BLaER1 (cell line): ENCODE results near the gene DLEU7.
A peak's percentile ranks its signal among the peaks of the same experiment; 100 is the strongest.

Source experiments
- H3K27ac ChIP-seq: shearing (Covaris generic); formaldehyde crosslinking; 2 replicates; pipeline ENCODE4 v1.8.1; 2022
- H3K27me3 ChIP-seq: shearing (Covaris generic); formaldehyde crosslinking; 2 replicates; pipeline ENCODE4 v1.8.1; 2022
- H3K36me3 ChIP-seq: shearing (Covaris generic); formaldehyde crosslinking; 2 replicates; pipeline ENCODE4 v1.8.1; 2022
- H3K4me1 ChIP-seq: shearing (Covaris generic); formaldehyde crosslinking; 2 replicates; pipeline ENCODE4 v1.8.1; 2022
- H3K4me2 ChIP-seq: shearing (Covaris generic); formaldehyde crosslinking; 2 replicates; pipeline ENCODE4 v1.8.1; 2022
- H3K4me3 ChIP-seq: shearing (Covaris generic); formaldehyde crosslinking; 2 replicates; pipeline ENCODE4 v1.8.1; 2022
- H3K9ac ChIP-seq: shearing (Covaris generic); formaldehyde crosslinking; 2 replicates; pipeline ENCODE4 v1.8.1; 2022
- H3K9me3 ChIP-seq: shearing (Covaris generic); formaldehyde crosslinking; 2 replicates; pipeline ENCODE4 v1.8.1; 2022
- H4K20me1 ChIP-seq: shearing (Covaris generic); formaldehyde crosslinking; 2 replicates; pipeline ENCODE4 v1.8.1; 2022
- Cebpa-rat ChIP-seq: shearing (Covaris generic); IDR thresholded peaks from 2 replicates; pipeline ENCODE4 v1.8.1; 2022

The DLEU7 gene

DNA sequence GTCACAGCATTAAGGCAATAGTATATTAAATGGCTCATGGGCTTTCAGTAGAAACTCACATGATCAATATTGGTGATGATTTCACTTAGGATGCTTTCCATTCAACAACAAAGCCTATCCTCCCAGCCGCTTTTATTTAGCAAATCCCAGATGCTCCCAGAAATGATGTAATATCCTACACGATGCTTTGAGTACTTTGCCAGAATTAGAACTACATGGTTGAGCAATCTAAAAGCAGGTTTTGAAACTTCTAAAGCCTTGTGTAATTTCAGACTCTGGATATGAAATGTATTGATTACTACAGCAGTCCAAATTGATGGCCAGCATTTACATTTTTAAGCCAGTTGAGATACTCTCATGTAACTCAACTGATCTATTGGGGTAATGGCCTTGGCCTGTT is 13.6 kb downstream of the DLEU7 start:
- Histone ChIP-seq H3K9me3 (peaks cover 24% of the 10 kb centered on the region), H3K4me1 (no peaks in the 10 kb centered on the region), H3K27me3 (no peaks in the 10 kb centered on the region), H3K9ac (no peak overlapping the region), H3K4me3 (no peak overlapping the region), H4K20me1 (no peaks in the 10 kb centered on the region), H3K4me2 (no peak overlapping the region), H3K36me3 (no peaks in the 10 kb centered on the region), H3K27ac (no peak overlapping the region)
- TF ChIP-seq Cebpa-rat: no peak

GRCh38 chr13:50829226-50829625 is 14.3 kb downstream of the DLEU7 start:
- Histone ChIP-seq H3K9ac (no peak overlapping the region), H3K36me3 (no peaks in the 10 kb centered on the region), H3K27ac (no peak overlapping the region), H3K27me3 (no peaks in the 10 kb centered on the region), H4K20me1 (no peaks in the 10 kb centered on the region), H3K9me3 (peaks cover 24% of the 10 kb centered on the region), H3K4me1 (no peaks in the 10 kb centered on the region), H3K4me2 (no peak overlapping the region), H3K4me3 (no peak overlapping the region)
- TF ChIP-seq Cebpa-rat: no peak

- Histone ChIP-seq H3K27ac (no peak overlapping the region), H3K27me3 (no peaks in the 10 kb centered on the region), H3K4me2 (no peak overlapping the region), H4K20me1 (no peaks in the 10 kb centered on the region), H3K4me1 (no peaks in the 10 kb centered on the region), H3K9me3 (peaks cover 7% of the 10 kb centered on the region), H3K36me3 (no peaks in the 10 kb centered on the region), H3K4me3 (no peak overlapping the region), H3K9ac (no peak overlapping the region)
- TF ChIP-seq Cebpa-rat: no peak
Observed at GRCh38 chr13:50826035-50826434, 17.5 kb downstream of the DLEU7 start.

DNA sequence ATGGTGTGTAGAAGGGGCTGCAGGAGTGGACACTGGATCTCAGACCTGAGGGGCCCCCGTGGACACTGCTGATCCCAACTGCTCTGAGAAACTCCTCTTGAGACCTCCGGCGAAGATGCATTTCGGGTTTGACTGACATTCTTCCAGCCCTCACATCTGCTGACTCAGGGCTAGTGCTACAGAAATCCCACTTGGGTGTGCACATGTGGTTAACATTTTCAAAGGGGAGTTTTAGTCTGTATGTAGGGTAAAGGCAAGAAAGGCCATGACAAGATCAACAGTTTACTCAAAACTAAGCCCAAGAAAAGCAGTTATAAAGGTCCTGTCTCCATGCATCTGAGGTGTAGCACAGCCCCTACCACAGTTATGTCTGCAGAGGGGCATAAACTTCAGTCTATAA is 31.2 kb downstream of the DLEU7 start:
- Histone ChIP-seq H4K20me1 (no peaks in the 10 kb centered on the region), H3K4me1 (peaks cover 57% of the 10 kb centered on the region), H3K27ac (0 out of 2 replicates have a peak overlapping the region, but pooled peaks have one; percentile 18), H3K27me3 (no peaks in the 10 kb centered on the region), H3K36me3 (no peaks in the 10 kb centered on the region; the same call in 1 of the 2 replicates), H3K9ac (no peak overlapping the region), H3K4me3 (no peak overlapping the region), H3K4me2 (peak overlapping the region; percentile 74), H3K9me3 (no peaks in the 10 kb centered on the region)
- TF ChIP-seq Cebpa-rat: no peak

DNA sequence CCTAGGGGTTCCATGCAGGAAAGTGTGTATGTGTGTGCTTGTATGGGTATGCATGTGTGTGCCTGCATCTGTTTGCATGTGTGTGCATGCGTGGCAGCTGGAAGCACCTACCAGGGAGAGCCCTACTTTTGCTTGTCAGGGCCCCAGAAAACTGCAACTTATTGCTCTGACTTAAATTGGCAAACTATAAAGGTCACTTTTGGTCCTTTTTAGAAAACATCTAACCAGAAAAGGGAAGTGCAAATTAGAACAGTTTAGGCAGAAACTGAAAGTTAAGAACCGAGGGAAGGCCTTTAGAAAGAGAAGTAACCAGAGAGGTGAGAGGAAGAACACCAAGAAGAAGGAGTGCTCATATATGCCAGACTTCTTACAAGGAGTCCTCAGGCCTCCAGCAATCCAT is 32.5 kb downstream of the DLEU7 start:
- Histone ChIP-seq H3K4me1 (peaks cover 59% of the 10 kb centered on the region), H3K27me3 (no peaks in the 10 kb centered on the region), H4K20me1 (no peaks in the 10 kb centered on the region), H3K9me3 (no peaks in the 10 kb centered on the region), H3K27ac (peak overlapping the region; percentile 70), H3K9ac (peak overlapping the region; percentile 51), H3K4me3 (peak overlapping the region; percentile 55), H3K36me3 (no peaks in the 10 kb centered on the region; the same call in 1 of the 2 replicates), H3K4me2 (peak overlapping the region; percentile 74)
- no peak for TF ChIP-seq Cebpa-rat

DNA sequence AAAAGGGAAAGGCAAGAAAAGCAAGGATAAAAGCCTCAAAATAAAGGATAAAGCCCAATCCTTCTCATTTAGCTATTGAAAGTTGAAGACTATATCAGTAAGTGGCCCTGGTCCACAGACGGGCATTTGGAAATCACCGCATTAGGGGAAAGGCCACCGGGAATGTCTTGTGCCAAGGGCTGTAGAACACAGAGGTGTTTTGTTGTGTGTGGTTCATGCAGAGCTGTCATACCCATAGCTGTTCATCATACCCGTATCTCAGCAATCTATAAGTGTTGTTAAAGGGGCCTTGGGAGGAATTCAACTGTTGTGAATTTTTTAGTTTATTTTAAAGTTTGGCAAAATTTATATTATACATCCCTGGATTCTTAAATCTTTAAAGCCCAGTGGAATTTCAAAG is 33.0 kb downstream of the DLEU7 start:
- peak overlapping the region; percentile 70 for H3K27ac ChIP-seq
- peak overlapping the region; percentile 55 for H3K4me3 ChIP-seq
- TF ChIP-seq Cebpa-rat: no peak
- peaks cover 4% of the 10 kb centered on the region; the same call in 1 of the 2 replicates for H3K9me3 ChIP-seq
- no peaks in the 10 kb centered on the region for H4K20me1 ChIP-seq
- H3K4me2 ChIP-seq: peak overlapping the region; percentile 74
- H3K27me3 ChIP-seq: no peaks in the 10 kb centered on the region
- peak overlapping the region; percentile 51 for H3K9ac ChIP-seq
- H3K36me3 ChIP-seq: no peaks in the 10 kb centered on the region; the same call in 1 of the 2 replicates
- H3K4me1 ChIP-seq: peaks cover 59% of the 10 kb centered on the region

- H3K4me2 ChIP-seq: peak overlapping the region; percentile 74
Observed at GRCh38 chr13:50809133-50810090, 34.1 kb downstream of the DLEU7 start.

GRCh38 chr13:50805805-50806204 is 37.7 kb downstream of the DLEU7 start:
- Histone ChIP-seq H3K36me3 (no peaks in the 10 kb centered on the region), H3K4me2 (no peak overlapping the region), H3K9me3 (peaks cover 5% of the 10 kb centered on the region; the same call in 1 of the 2 replicates), H4K20me1 (no peaks in the 10 kb centered on the region), H3K9ac (no peak overlapping the region), H3K4me1 (peaks cover 52% of the 10 kb centered on the region), H3K27me3 (no peaks in the 10 kb centered on the region), H3K4me3 (no peak overlapping the region), H3K27ac (no peak overlapping the region)
- no peak for TF ChIP-seq Cebpa-rat

More at GRCh38 chr13:50809133-50810090, 34.1 kb downstream of the DLEU7 start:
- no peaks in the 10 kb centered on the region for H4K20me1 ChIP-seq
- TF ChIP-seq Cebpa-rat: peak; percentile 41; the same call in 1 of the 2 replicates
- H3K27ac ChIP-seq: peak overlapping the region; percentile 70
- H3K4me1 ChIP-seq: peaks cover 59% of the 10 kb centered on the region
- H3K27me3 ChIP-seq: no peaks in the 10 kb centered on the region
- peaks cover 5% of the 10 kb centered on the region; the same call in 1 of the 2 replicates for H3K9me3 ChIP-seq
- H3K36me3 ChIP-seq: no peaks in the 10 kb centered on the region; the same call in 1 of the 2 replicates
- peak overlapping the region; percentile 51 for H3K9ac ChIP-seq
- H3K4me3 ChIP-seq: peak overlapping the region; percentile 55

- Histone ChIP-seq H3K9me3 (peaks cover 5% of the 10 kb centered on the region; the same call in 1 of the 2 replicates), H3K27me3 (no peaks in the 10 kb centered on the region), H4K20me1 (no peaks in the 10 kb centered on the region), H3K4me3 (no peak overlapping the region), H3K4me2 (peak overlapping the region; percentile 61), H3K36me3 (no peaks in the 10 kb centered on the region), H3K9ac (0 out of 2 replicates have a peak overlapping the region, but pooled peaks have one; percentile 5), H3K4me1 (peaks cover 36% of the 10 kb centered on the region), H3K27ac (peak overlapping the region; percentile 35)
- no peak for TF ChIP-seq Cebpa-rat
Observed at GRCh38 chr13:50801087-50801931, 42.2 kb downstream of the DLEU7 start.
